NCI-H187 treated with DMSO at 0.1 percent for 48 hours (cell line): ENCODE measurements around the gene TRNAU1AP.
"Not testable (repeated sequence)": the region's sequence is repeated elsewhere in the genome, so short reads cannot be mapped to it uniquely, and the experiment has no call there.

Experiments used
- DNase-seq: peaks from one replicate; lab custom pipeline; 2025; lab: John Stamatoyannopoulos, UW

Gene TRNAU1AP

DNA sequence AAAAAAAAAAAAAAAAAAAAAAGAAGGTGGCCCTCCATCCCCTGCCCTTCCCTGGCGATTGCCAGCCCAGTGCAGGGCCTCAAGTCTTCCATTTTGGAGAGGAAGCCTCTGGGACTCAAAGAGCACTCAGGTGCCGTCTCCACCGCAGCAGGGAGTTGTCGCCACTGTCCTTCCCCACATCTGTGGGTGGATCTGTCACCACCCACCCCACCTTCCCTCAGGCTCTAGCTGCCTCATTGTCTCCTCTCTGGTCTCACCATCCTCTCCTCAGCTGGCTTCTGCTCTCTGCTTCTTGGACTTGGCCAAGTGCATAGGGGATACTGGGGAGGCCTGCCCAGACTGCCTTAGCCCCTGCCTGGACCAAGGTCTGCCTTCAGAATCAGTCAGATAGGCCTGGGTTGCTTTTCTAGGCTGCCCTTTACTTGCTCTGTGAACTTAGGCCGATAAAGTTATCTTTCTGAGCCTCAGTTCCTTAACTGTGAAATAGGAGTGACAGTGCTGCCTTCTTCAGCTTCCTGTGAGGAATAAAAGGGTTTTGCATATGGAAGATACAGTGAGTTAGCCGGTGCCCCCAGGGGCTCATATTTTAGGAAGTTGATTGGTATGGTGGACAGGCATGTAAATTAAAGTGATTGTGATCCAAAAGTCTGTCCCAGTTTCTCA, 31.3 kb upstream of the TRNAU1AP start:
- no peak for DNase-seq

DNA sequence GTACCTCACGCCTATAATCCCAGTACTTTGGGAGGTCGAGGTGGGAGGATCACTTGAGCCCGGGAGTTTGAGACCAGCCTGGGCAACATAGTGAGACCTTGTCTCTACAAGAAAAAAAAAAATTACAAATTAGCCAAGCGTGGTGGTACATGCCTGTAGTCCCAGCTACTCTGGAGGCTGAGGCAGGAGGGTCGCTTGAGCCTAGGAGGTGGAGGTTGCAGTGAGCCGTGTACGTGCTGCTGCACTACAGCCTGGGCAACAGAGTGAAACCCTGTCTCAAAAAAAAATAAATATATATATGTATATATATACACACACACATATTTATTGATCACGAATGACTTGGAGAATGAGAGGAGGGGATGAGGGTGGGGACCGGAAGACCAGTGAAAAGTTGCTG, 30.3 kb upstream of the TRNAU1AP start:
- not testable (repeated sequence) for DNase-seq

DNA sequence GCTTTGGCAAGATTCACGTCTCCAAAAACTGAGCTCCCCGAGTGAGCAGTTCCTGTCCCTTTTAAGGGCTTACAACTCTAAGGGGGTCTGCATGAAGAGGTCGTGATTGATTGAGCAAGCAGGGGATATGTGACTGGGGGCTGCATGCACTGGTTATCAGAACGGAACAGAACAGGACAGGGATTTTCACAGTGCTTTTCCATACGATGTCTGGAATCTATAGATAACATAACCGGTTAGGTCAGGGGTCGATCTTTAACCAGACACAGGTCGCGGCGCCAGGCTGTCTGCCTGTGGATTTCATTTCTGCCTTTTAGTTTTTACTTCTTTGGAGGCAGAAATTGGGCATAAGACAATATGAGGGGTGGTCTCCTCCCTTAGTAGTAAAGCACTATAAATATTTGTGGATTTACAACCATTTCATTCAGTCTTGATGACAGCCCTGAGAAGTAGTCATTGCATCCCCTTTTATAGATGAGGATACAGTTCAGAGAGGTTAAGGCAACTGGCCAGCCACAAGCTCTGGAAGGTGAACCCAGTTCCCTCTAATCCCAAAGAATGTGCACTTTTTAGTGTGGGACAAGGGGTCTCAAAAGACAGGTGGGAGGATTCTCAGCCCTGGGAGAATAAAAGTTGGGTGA, 27.8 kb upstream of the TRNAU1AP start:
- DNase-seq: not testable (repeated sequence)

DNA sequence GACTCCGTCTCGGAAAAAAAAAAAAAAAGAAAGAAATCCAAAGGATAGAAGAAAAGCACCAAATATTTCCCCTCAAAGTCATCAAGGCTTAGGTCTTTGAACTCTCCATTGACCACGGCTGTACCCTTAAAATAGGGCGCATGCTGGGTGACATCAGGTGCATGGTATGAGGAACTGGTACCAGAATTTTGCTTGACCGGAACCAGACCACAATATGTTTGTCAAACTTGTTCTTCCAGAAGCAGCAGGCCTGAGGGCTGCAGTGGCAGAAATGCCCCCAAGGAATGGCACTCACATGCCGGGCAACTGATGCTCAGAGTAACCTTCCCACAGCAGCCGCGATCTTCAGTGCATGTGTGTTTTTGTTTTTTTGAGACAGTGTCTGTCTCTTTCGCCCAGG, 26.0 kb upstream of the TRNAU1AP start:
- no peak for DNase-seq

DNA sequence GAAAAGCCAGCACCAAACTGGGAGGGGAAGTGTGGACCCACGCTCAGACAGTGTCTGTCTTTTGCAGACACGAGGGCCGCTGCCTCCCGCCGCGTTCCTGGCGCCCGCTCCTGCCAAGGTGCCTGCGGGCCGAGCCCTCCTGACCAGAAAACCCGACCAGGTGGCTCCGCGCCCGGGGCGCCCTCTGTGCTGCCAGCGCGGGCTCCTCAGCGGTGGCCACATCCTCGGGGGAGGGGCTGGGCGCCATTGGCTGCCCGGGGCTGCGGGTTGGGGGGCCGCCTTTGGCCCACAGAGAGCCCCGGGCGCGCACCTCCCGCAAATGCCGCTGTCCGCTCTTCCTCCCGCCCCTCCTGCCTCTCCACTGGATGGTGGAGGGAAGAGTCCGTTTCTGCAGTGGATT, 22.4 kb upstream of the TRNAU1AP start:
- no peak for DNase-seq

DNA sequence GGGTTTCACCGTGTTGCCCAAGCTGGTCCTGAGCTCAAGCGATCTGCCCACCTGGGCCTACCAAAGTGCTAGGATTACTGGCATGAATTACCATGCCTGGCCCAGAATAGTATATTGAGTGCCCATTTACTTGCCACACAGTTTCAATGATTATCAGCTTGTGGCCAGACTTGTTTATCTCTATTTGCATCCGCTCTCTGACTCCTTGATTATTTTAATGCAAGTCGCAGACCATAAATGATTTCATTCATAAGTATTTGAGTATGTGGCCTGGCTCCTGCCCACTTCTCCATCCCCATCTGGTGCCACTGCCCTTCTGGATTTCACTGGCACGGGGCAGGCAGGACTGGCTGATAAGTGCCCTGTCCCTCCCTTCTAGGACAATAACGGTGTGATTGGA, 18.2 kb upstream of the TRNAU1AP start:
- DNase-seq: no peak

DNA sequence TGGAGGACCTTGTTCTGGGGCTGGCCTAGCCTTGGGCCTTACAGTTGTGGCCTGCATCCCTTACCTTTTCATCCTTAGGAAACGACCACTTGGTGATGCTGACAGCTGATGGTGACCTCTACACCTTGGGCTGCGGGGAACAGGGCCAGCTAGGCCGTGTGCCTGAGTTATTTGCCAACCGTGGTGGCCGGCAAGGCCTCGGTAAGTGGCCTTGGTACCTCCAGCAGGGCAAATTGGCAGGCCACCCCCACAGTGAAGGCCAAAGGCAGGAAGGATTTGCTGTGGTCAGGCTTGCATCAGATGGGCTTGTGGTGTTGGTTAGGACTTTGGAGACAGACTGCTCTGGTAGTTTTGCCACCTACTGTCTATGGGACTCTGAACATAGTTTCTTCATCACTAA, 17.7 kb upstream of the TRNAU1AP start:
- no peak for DNase-seq

DNA sequence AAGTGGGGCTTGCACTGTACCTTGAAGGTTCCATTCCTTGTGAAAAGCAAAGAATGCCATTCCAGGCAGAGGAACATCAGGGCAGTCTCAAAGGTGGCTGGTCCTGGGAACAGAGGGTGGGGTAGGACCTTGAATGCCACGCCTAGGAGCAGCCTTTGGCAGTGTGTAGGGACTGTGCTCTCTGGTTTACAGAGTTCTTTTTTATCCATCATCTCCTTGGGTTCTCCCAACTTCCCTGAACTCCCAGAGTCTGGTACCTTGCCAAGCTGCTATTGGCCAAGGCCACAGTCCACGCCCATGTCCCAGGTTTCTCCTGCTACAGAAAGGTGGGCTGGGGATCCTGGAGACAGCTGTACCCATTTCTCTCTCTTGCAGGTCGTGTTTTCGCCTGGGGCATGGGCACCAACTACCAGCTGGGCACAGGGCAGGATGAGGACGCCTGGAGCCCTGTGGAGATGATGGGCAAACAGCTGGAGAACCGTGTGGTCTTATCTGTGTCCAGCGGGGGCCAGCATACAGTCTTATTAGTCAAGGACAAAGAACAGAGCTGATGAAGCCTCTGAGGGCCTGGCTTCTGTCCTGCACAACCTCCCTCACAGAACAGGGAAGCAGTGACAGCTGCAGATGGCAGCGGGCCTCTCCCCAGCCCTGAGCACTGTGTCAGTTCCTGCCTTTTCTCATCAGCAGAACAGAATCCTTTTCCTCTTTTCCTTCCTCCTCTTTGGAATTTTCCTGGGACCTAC, 15.3 kb upstream of the TRNAU1AP start:
- DNase-seq: no peak

DNA sequence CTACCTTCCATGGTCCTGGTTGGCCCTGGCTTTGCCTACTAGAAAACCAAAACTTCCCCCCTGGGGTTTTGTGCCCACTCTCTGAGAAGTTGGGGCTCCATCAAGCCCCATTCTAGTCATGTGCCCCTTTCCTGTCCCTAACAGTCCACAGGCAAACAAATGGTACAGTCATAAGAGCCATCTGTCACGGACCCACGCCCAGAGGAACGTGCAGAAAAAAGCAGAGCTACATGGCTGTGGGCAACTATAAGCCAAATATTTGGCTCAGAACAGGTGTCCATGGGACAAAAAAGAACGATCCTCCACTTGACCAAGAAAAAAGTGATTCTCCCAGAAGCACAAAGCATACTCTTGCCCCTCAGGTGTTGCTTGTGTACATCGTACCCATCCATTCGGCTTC, 14.6 kb upstream of the TRNAU1AP start:
- DNase-seq: no peak

DNA sequence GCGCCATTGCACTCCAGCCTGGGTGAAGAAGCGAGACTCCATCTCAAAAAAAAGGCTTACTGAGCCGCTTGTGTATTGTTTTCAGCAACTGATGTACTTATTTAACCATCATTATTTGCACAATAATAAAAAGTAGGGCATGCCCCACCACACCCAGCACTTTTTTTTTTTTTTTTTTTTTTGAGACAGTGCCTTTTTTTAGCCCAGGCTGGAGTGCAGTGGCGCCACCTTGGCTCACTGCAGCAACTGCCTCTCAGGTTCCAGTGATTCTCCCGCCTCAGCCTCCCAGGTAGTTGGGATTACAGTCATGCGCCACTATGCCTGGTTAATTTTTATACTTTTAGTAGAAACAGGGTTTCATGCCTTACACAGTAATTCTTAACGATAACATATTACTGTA, 12.2 kb upstream of the TRNAU1AP start:
- DNase-seq: no peak

DNA sequence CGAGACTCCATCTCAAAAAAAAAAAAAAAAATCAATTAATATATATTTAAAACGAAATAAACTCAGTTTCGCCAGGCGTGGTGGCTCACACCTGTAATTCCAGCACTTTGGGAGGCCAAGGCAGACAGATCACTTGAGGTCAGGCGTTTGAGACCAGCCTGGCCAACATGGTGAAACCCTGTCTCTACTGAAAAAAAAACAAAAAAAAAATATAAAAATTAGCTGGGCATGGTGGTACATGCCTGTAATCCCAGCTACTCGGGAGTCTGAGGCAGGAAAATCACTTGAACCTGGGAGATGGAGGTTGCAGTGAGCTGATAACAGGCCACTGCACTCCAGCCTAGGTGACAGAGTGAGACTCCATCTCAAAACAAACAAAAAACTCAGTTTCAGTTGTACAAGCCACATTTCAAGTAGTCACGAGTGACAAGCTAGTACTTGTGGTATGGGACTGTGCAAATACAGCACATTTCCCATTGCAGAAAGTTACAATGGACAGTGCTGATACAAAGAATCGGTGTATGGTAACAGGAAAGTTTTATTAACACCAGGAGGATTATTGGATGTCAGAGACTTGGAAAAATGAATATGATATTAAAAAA, 11.4 kb upstream of the TRNAU1AP start:
- not testable (repeated sequence) for DNase-seq

DNA sequence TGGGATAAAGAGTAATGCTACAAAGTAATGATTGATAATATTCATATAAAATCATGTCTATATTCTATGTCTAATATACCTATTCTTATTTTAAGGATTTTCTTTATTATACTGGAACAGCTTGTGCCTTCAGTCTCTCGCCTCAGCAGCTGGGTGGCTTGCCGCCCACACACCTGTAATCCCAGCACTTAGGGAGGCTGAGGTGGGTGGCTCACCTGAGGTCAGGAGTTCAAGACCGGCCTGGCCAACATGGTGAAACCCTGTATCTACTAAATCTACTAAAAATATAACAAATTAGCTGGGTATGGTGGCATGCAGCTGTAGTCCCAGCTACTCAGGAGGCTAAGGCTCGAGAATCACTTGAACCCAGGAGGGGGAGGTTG, 7.6 kb upstream of the TRNAU1AP start:
- no peak for DNase-seq

DNA sequence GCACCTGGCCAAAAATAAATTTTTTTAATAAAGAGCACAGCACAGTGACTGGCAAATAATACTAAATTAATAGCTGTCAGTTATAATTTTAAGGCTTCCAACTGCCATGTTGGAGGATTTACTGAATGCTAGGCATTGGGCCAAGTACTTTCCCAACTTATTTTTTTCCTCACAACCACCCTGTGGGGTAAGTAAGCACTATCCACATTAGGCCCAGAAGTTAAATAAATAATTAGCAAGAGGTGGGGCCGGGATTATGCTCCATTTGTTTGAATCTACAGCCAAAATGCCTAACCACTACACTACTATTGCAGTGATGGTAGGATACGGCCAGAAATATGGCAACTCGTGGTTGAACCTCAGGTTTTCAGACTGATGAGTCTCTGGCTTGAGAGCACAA, 4.6 kb upstream of the TRNAU1AP start:
- DNase-seq: no peak

DNA sequence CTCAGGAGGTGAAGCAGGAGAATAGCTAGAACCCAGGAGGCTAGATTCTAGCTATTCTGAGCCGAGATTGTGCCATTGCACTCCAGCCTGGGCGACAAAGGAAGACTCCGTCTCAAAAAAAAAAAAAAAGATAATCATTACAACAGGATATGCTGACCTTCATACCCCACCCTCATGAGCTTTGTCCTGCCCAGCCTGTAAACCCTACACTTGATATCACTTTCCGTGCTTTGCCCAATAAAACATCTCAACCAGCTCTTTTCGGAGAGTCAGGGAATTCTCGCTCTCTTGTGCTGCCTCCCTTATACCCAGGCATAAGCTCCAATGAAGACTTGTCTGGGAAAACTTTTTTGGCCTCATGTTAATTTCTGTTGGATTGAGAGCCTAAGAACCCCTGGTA, 1.5 kb upstream of the TRNAU1AP start:
- no peak for DNase-seq

DNA sequence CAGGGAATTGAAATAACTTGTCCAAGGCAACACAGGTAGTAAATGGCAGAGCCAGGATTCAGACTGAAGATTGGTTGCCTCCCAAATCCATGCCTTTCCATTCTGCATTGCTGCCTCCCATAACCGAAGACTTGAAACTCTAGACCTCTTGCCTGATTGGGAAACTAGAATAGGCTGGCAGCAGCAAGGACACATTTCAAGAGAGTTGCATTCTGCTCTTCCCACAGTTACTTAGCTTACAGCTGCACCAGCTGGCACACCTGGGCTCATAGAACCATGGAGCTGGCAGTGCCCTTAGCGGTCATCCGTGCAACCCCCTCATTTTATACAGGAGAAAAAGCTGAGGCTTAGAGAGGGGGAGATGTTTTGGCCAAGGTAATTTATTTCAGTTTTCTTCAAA, 8.0 kb downstream of the TRNAU1AP start:
- DNase-seq: peak; percentile 73

DNA sequence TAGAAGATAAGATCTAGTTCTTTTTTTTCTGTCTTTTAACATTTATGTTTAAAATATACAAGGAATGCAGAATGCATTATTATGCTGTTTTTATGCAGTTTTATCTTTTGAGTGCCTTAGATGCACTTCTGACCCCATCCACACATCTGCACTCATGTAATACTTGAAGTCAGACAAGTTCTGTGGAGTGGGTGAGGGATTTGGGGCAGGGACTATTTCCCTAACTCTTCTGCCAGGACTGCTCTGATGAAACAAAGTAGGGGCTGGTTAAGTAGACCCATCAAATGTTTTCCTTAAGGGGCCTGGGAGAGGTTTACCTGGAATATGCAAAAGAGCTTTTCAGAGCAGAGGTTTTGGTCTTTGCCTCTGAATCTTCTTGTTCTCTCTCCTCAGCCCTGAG, 11.4 kb downstream of the TRNAU1AP start:
- DNase-seq: no peak

DNA sequence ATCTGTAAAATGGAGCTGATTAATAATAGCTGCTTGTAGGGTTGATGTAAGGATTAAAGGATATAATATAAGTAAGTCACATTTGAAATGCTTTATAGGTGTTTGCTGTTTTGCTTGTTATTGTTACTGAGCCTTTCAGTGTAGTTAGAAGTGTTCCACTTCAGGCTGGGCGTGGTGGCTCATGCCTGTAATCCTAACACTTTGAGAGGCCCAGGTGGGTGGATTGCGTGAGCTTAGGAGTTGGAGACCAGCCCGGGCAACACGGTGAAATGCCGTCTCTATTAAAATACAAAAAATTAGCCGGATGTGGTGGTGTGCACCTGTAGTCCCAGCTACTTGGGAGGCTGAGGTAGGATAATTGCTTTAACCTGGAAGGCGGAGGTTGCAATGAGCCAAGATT, 12.2 kb downstream of the TRNAU1AP start:
- DNase-seq: no peak

DNA sequence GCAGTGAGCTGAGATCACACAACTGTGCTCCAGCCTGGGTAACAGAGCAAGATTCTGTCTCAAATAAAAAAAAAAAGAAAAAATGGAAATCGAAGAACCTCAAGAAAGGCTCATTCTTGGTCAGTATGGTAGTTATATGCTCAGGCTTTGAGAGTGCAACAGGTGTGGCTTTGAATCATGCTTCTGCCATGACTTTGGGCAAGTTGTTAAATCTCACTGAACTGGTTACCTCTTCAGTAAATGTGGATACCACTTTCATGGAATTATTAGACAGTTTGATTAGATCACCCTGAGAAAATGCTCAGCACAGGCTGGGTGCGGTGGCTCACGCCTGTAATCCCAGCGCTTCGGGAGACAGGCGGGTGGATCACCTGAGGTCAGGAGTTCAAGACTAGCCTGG, 12.8 kb downstream of the TRNAU1AP start:
- DNase-seq: no peak

DNA sequence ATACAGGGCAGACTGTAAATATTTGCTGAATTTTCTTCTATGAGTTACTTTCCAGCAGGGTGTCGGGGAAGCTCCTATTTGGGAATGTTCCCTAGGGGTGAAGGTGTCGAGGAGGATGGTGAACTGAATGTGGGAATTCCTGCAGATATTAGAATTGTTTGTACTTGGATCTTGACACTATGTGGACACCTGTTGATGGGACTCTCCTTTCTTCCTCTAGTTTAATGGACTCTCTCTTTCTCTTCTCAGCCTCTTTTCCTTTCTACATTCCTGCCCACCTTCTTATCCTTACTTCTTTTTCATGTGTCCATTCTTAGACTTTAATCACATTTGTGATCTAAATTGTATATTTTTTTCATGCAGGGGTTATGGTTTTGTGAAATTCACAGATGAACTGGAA, 14.0 kb downstream of the TRNAU1AP start:
- DNase-seq: no peak

DNA sequence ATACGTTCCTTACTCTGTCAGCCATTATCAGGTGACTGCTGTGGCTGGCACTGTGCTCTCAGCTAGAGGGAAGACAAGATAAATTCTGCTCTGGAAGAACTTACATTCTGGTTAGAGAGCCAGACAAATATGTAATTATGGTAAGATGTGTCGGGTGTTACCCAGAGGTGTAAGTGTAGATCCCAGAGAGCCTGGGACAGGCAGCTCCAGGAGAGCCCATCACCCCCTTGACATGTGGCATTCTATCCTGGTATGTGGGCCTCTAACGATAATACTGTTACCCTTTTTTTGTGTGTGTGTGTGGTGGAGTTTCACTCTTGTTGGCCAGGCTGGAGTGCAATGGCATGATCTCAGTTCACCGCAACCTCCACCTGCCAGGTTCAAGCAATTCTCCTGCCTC, 19.0 kb downstream of the TRNAU1AP start:
- no peak for DNase-seq

DNA sequence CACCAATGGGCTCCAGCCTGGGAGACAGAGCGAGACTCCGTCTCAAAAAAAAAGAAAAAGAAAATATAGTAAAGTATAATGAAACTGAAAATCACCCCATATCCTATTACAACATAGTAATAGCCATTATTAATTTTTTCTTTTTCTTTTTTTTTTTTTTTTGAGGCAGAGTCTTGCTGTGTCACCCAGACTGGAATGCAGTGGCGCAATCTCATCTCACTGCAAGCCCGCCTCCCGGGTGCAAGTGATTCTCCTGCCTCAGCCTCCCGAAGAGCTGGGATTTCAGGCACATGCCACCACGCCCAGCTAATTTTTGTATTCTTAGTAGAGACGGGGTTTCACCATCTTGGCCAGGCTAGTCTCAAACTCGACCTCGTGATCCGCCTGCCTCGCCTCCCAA, 20.0 kb downstream of the TRNAU1AP start:
- not testable (repeated sequence) for DNase-seq

DNA sequence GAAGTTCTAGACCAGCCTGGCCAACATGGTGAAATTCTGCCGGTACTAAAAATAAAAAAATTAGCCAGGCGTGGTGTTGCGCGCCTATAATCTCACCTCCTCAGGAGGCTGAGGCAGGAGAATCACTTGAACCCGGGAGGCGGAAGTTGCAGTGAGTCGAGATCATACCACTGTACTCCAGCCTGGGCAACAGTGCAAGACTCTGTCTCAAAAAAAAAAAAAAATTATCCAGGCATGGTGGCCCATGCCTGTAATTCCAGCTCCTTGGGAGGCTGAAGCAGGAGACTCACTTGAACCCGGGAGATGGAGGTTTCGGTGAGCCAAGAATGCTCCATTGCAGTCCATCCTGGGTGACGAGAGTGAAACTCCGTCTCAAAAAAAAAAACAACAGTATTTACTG, 20.7 kb downstream of the TRNAU1AP start:
- DNase-seq: no peak

DNA sequence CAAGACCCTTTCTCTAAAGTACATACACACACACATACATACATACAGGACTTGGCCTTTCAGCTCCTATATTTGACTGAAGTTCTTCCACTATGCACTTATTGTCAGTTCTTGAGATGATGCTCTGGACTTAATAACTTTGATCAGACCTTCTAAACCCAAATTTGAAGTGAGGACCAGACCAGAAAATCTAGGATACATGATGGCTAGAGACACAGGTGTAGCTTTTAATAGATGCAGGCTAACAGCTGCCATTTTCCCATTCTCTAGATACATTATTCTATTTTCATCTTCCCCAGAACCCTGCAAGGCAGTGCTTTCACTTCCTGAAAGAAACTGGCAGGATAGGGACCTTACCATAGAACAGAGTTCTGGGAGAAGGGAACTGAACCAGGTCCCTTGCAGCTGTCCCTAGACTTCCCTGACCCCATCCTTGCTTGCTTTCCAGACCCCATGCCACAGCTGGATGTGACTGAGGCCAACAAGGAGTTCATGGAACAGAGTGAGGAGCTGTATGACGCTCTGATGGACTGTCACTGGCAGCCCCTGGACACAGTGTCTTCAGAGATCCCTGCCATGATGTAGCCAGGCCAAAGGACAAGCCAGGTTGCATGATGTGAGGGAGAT, 24.3 kb downstream of the TRNAU1AP start:
- no peak for DNase-seq
